ENCODE data around the gene GPC3.

Gene GPC3

GRCh38 chrX:133943507-133943906 is 41.9 kb downstream of the GPC3 start:
- no peak for DNase-seq (ENCODE audit: low read depth, low spot score)
- Histone ChIP-seq H3K9ac (ENCODE audit: insufficient read length, low read depth) (no peak overlapping the region), H3K36me3 (ENCODE audit: insufficient read depth, insufficient read length, low read length) (no peaks in the 10 kb centered on the region), H3K9me3 (ENCODE audit: insufficient read depth, low read length) (no peaks in the 10 kb centered on the region), H3K4me3 (ENCODE audit: insufficient read length, low read depth) (no peak overlapping the region), H3K4me1 (ENCODE audit: insufficient read depth, insufficient read length) (no peaks in the 10 kb centered on the region), H3K27me3 (ENCODE audit: insufficient read depth, insufficient read length) (no peaks in the 10 kb centered on the region)
- TF ChIP-seq SUZ12 (IDR thresholded peaks at IDR 0.05; ENCODE audit: extremely low read depth, insufficient read depth, insufficient read length) (no peak), YY1 (IDR thresholded peaks at IDR 0.05; ENCODE audit: insufficient read depth, insufficient read length) (no peak), ZNF274 (IDR thresholded peaks at IDR 0.05; ENCODE audit: low read depth, low read length) (no peak)

DNA sequence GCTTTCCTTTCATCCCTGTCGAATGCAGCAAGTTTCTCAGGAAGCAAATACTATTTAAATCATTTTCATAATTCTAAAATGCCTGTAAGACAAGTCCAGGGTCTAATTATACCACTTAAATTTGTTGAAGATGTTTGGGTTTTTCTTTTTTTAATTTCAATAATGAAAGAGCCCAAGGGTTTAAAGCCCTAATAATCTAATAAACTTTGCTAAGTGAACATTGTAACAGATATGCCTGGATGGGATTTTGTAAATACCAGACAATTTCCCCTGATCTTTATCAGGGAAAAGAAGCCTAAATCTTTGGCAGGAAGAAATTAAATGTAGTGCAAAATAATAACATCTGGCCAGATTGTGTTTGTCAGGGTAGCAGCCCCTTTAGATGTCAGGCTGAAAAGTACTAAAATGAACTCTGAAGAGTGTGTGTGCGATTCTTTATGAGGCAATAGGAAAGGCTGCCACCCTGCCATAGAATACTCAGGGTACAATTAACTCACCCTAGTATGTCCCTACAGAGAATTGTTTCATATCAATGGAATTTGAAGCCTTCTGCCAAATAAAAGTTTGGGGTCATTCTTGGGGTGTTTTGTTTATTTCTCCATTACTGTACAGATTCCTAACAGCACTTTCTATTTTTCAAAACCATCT is 45.6 kb downstream of the GPC3 start:
- H3K36me3 ChIP-seq (ENCODE audit: insufficient read depth, insufficient read length, low read length), result no peaks in the 10 kb centered on the region
- H3K9ac ChIP-seq (ENCODE audit: insufficient read length, low read depth), result no peak overlapping the region
- TF ChIP-seq YY1 (IDR thresholded peaks at IDR 0.05; ENCODE audit: insufficient read depth, insufficient read length) (no peak), ZNF274 (IDR thresholded peaks at IDR 0.05; ENCODE audit: low read depth, low read length) (no peak), SUZ12 (IDR thresholded peaks at IDR 0.05; ENCODE audit: extremely low read depth, insufficient read depth, insufficient read length) (no peak)
- H3K4me3 ChIP-seq (ENCODE audit: insufficient read length, low read depth), result no peak overlapping the region
- no peak for DNase-seq (ENCODE audit: low read depth, low spot score)
- H3K27me3 ChIP-seq (ENCODE audit: insufficient read depth, insufficient read length), result no peaks in the 10 kb centered on the region
- no peaks in the 10 kb centered on the region for H3K4me1 ChIP-seq (ENCODE audit: insufficient read depth, insufficient read length)
- H3K9me3 ChIP-seq (ENCODE audit: insufficient read depth, low read length), result no peaks in the 10 kb centered on the region

DNA sequence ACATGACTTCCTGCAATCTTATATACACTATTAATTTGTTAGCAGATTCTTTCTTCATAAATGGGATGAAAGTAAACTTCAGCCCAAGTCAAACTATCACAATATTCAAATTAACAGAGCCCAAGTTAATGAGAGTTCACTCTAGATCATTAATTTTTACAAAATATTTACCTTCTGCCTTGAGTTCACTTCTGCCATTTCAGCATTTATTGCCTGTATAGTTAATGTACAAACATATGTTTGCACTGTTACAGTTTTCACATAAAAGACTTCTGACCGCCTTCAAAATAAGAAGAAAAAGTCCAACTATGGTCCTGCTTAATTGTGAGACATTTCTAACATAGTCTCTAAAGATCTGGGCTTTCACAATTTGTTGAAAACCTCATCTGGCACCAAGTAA is 46.9 kb downstream of the GPC3 start:
- Histone ChIP-seq H3K4me3 (ENCODE audit: insufficient read length, low read depth) (no peak overlapping the region), H3K9ac (ENCODE audit: insufficient read length, low read depth) (no peak overlapping the region), H3K27me3 (ENCODE audit: insufficient read depth, insufficient read length) (no peaks in the 10 kb centered on the region), H3K36me3 (ENCODE audit: insufficient read depth, insufficient read length, low read length) (no peaks in the 10 kb centered on the region), H3K9me3 (ENCODE audit: insufficient read depth, low read length) (no peaks in the 10 kb centered on the region), H3K4me1 (ENCODE audit: insufficient read depth, insufficient read length) (no peaks in the 10 kb centered on the region)
- DNase-seq (ENCODE audit: low read depth, low spot score), result no peak
- TF ChIP-seq YY1 (IDR thresholded peaks at IDR 0.05; ENCODE audit: insufficient read depth, insufficient read length), result no peak

DNA sequence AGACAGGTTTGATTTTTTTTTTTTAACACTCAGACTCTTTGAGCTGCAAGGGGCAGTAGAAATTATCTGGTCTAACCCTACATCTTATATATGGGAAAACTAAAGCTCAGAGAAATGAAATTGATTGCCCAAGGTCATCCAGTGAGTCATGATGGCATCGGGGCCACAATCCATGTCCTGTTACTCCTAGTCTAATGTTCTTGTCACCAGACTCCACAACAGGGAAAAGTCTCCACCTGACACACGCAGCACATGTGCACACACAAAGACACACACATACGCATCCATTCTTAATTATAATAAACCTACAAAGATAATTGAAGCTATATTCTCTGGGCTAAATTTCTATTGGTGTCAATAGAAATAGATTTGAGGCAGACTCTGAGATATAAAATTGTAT is 48.4 kb downstream of the GPC3 start:
- H3K4me3 ChIP-seq (ENCODE audit: insufficient read length, low read depth), result no peak overlapping the region
- DNase-seq (ENCODE audit: low read depth, low spot score), result no peak
- no peaks in the 10 kb centered on the region for H3K27me3 ChIP-seq (ENCODE audit: insufficient read depth, insufficient read length)
- no peak overlapping the region for H3K9ac ChIP-seq (ENCODE audit: insufficient read length, low read depth)
- no peaks in the 10 kb centered on the region for H3K4me1 ChIP-seq (ENCODE audit: insufficient read depth, insufficient read length)
- no peaks in the 10 kb centered on the region for H3K36me3 ChIP-seq (ENCODE audit: insufficient read depth, insufficient read length, low read length)
- H3K9me3 ChIP-seq (ENCODE audit: insufficient read depth, low read length), result no peaks in the 10 kb centered on the region
- TF ChIP-seq ZNF274 (IDR thresholded peaks at IDR 0.05; ENCODE audit: low read depth, low read length) (no peak), YY1 (IDR thresholded peaks at IDR 0.05; ENCODE audit: insufficient read depth, insufficient read length) (no peak), SUZ12 (IDR thresholded peaks at IDR 0.05; ENCODE audit: extremely low read depth, insufficient read depth, insufficient read length) (no peak)

GRCh38 chrX:133935076-133935475 is 50.3 kb downstream of the GPC3 start:
- no peaks in the 10 kb centered on the region for H3K27me3 ChIP-seq (ENCODE audit: insufficient read depth, insufficient read length)
- TF ChIP-seq SUZ12 (IDR thresholded peaks at IDR 0.05; ENCODE audit: extremely low read depth, insufficient read depth, insufficient read length), result no peak
- no peak for TF ChIP-seq YY1 (IDR thresholded peaks at IDR 0.05; ENCODE audit: insufficient read depth, insufficient read length)
- no peak for TF ChIP-seq ZNF274 (IDR thresholded peaks at IDR 0.05; ENCODE audit: low read depth, low read length)
- H3K9ac ChIP-seq (ENCODE audit: insufficient read length, low read depth), result no peak overlapping the region
- no peak overlapping the region for H3K4me3 ChIP-seq (ENCODE audit: insufficient read length, low read depth)
- DNase-seq (ENCODE audit: low read depth, low spot score), result no peak
- H3K9me3 ChIP-seq (ENCODE audit: insufficient read depth, low read length), result no peaks in the 10 kb centered on the region
- no peaks in the 10 kb centered on the region for H3K36me3 ChIP-seq (ENCODE audit: insufficient read depth, insufficient read length, low read length)
- H3K4me1 ChIP-seq (ENCODE audit: insufficient read depth, insufficient read length), result no peaks in the 10 kb centered on the region

GRCh38 chrX:133933316-133933715 is 52.1 kb downstream of the GPC3 start:
- no peak overlapping the region for H3K9ac ChIP-seq (ENCODE audit: insufficient read length, low read depth)
- TF ChIP-seq YY1 (IDR thresholded peaks at IDR 0.05; ENCODE audit: insufficient read depth, insufficient read length) (no peak), ZNF274 (IDR thresholded peaks at IDR 0.05; ENCODE audit: low read depth, low read length) (no peak), SUZ12 (IDR thresholded peaks at IDR 0.05; ENCODE audit: extremely low read depth, insufficient read depth, insufficient read length) (no peak)
- no peaks in the 10 kb centered on the region for H3K36me3 ChIP-seq (ENCODE audit: insufficient read depth, insufficient read length, low read length)
- DNase-seq (ENCODE audit: low read depth, low spot score), result no peak
- no peaks in the 10 kb centered on the region for H3K4me1 ChIP-seq (ENCODE audit: insufficient read depth, insufficient read length)
- H3K27me3 ChIP-seq (ENCODE audit: insufficient read depth, insufficient read length), result no peaks in the 10 kb centered on the region
- no peak overlapping the region for H3K4me3 ChIP-seq (ENCODE audit: insufficient read length, low read depth)
- H3K9me3 ChIP-seq (ENCODE audit: insufficient read depth, low read length), result no peaks in the 10 kb centered on the region

GRCh38 chrX:133929836-133930464 is 55.4 kb downstream of the GPC3 start:
- Histone ChIP-seq H3K9ac (ENCODE audit: insufficient read length, low read depth) (no peak overlapping the region), H3K4me3 (ENCODE audit: insufficient read length, low read depth) (no peak overlapping the region), H3K36me3 (ENCODE audit: insufficient read depth, insufficient read length, low read length) (no peaks in the 10 kb centered on the region), H3K4me1 (ENCODE audit: insufficient read depth, insufficient read length) (no peaks in the 10 kb centered on the region), H3K9me3 (ENCODE audit: insufficient read depth, low read length) (no peaks in the 10 kb centered on the region), H3K27me3 (ENCODE audit: insufficient read depth, insufficient read length) (no peaks in the 10 kb centered on the region)
- DNase-seq (ENCODE audit: low read depth, low spot score), result no peak
- TF ChIP-seq YY1 (IDR thresholded peaks at IDR 0.05; ENCODE audit: insufficient read depth, insufficient read length) (no peak), SUZ12 (IDR thresholded peaks at IDR 0.05; ENCODE audit: extremely low read depth, insufficient read depth, insufficient read length) (no peak), ZNF274 (IDR thresholded peaks at IDR 0.05; ENCODE audit: low read depth, low read length) (no peak)
